Liver (tissue), 9 donors: ENCODE data around the gene CPNE4. TPM values are rescaled to one million over a fixed set of nuclear protein-coding genes. Genes with fewer than 3 reads are reported as not detected.
"Not testable (repeated sequence)": the region's sequence is repeated elsewhere in the genome, so short reads cannot be mapped to it uniquely, and the experiment has no call there.

Experiments used
- DNase-seq: peaks from one replicate; pipeline ENCODE4 v3.0.0-alpha.2; 2017; ENCODE audit warnings: low spot score
- H3K27ac ChIP-seq, 2 donors: one replicate each; pipeline ENCODE4 v1.7.0; 2013; ENCODE audit warnings: inconsistent platforms in 2 of 2, low read length in 2 of 2, control low read depth in 1 of 2, low read depth in 1 of 2, mild to moderate bottlenecking in 1 of 2
- H3K27me3 ChIP-seq, 4 donors: one replicate each; pipeline versions ENCODE4 v1.6.1 to v1.7.0; 2013; ENCODE audit warnings: low read length in 3 of 4, inconsistent platforms in 1 of 4, mild to moderate bottlenecking in 1 of 4, moderate library complexity in 1 of 4; ENCODE audit not compliant: control insufficient read depth in 4 of 4, insufficient read depth in 4 of 4
- H3K36me3 ChIP-seq, 4 donors: one replicate each; pipeline versions ENCODE4 v1.6.1 to v1.7.0; 2013; ENCODE audit warnings: low read length in 3 of 4, mild to moderate bottlenecking in 3 of 4, low read depth in 1 of 4, moderate library complexity in 1 of 4; ENCODE audit not compliant: control insufficient read depth in 4 of 4, insufficient read depth in 3 of 4
- H3K4me1 ChIP-seq, 4 donors: one replicate each; pipeline versions ENCODE4 v1.6.1 to v1.7.0; 2013; ENCODE audit warnings: low read length in 3 of 4, mild to moderate bottlenecking in 3 of 4, moderate library complexity in 1 of 4; ENCODE audit not compliant: control insufficient read depth in 4 of 4, insufficient read depth in 4 of 4
- H3K4me3 ChIP-seq, 3 donors: one replicate each; pipeline versions ENCODE4 v1.6.1 to v1.7.0; 2013; ENCODE audit warnings: low read length in 3 of 3, control low read depth in 1 of 3, low read depth in 1 of 3, mild to moderate bottlenecking in 1 of 3
- H3K9ac ChIP-seq, 2 donors: one replicate each; pipeline ENCODE4 v1.7.0; 2013; ENCODE audit warnings: low read length in 2 of 2, mild to moderate bottlenecking in 2 of 2, moderate library complexity in 2 of 2, control low read depth in 1 of 2, low read depth in 1 of 2
- H3K9me3 ChIP-seq, 4 donors: one replicate each; pipeline versions ENCODE4 v1.6.1 to v1.7.0; 2013; ENCODE audit warnings: low read length in 3 of 4; ENCODE audit not compliant: control insufficient read depth in 4 of 4
- EGR1 ChIP-seq, 2 donors: IDR thresholded peaks; 2 replicates each; pipeline ENCODE4 v1.6.1; 2016 to 2018; ENCODE audit warnings: antibody characterized with exemption in 2 of 2, low read depth in 2 of 2
- FOXA2 ChIP-seq: IDR thresholded peaks from 2 replicates; pipeline ENCODE4 v1.6.1; 2016; ENCODE audit warnings: antibody characterized with exemption
- GABPA ChIP-seq, 2 donors: IDR thresholded peaks in 1 of 2; conservative IDR thresholded peaks in 1 of 2; 2 replicates each; pipeline ENCODE4 v1.6.1; 2016; ENCODE audit warnings: antibody characterized with exemption in 2 of 2, mild to moderate bottlenecking in 1 of 2, moderate library complexity in 1 of 2
- HNF4A ChIP-seq, 2 donors: conservative IDR thresholded peaks; 2 replicates each; pipeline ENCODE4 v1.6.1; 2016; ENCODE audit warnings: antibody characterized with exemption in 2 of 2, mild to moderate bottlenecking in 2 of 2
- HNF4G ChIP-seq: IDR thresholded peaks from 2 replicates; pipeline ENCODE4 v1.6.1; 2016; ENCODE audit warnings: antibody characterized with exemption
- JUND ChIP-seq, 2 donors: IDR thresholded peaks; 2 replicates each; pipeline ENCODE4 v1.6.1; 2016; ENCODE audit warnings: antibody characterized with exemption in 2 of 2
- RAD21 ChIP-seq, 2 donors: IDR thresholded peaks; 2 replicates each; pipeline ENCODE4 v1.6.1; 2016; ENCODE audit warnings: antibody characterized with exemption in 2 of 2, mild to moderate bottlenecking in 2 of 2
- RXRA ChIP-seq, 2 donors: IDR thresholded peaks; 2 replicates each; pipeline ENCODE4 v1.6.1; 2017 to 2018; ENCODE audit warnings: antibody characterized with exemption in 2 of 2, mild to moderate bottlenecking in 1 of 2
- SP1 ChIP-seq: IDR thresholded peaks from 2 replicates; pipeline ENCODE4 v1.6.1; 2018; ENCODE audit warnings: antibody characterized with exemption, mild to moderate bottlenecking
- TAF1 ChIP-seq: conservative IDR thresholded peaks from 2 replicates; pipeline ENCODE4 v1.6.1; 2016; ENCODE audit warnings: antibody characterized with exemption, mild to moderate bottlenecking
- YY1 ChIP-seq: IDR thresholded peaks from 2 replicates; pipeline ENCODE4 v1.6.1; 2016; ENCODE audit warnings: antibody characterized with exemption, mild to moderate bottlenecking
- ZBTB33 ChIP-seq: IDR thresholded peaks from 2 replicates; pipeline ENCODE4 v1.6.1; 2016; ENCODE audit warnings: antibody characterized with exemption
- WGBS: extraction: QIAGEN DNeasy Blood & Tissue Kit; methylation state at CpG from one replicate; pipeline ENCODE4 v1.1.7; 2013; 5-methylcytosine and 5-hydroxymethylcytosine counted together
- polyA plus RNA-seq, 2 donors: library from polyadenylated mRNA; stranded (reverse) in 1 of 2; unstranded in 1 of 2; fragments of 200-250 nt in 1 of 2; fragments of >200 nt in 1 of 2; fragmentation: Nextera tagmentation in 1 of 2; extraction: Ambion mirVana in 1 of 2; gene quantifications; one replicate each; pipeline versions ENCODE4 v1.2.1 to v1.2.3, GENCODE V29; 2013 to 2015
- total RNA-seq, 2 donors: library from RNA; depleted of rRNA; stranded (reverse); fragments of >200 nt; gene quantifications; one replicate each; pipeline ENCODE4 v1.2.3, GENCODE V29; 2014
- TF ChIP-seq, protein P1 (sequence below): IDR thresholded peaks from 2 replicates; pipeline ENCODE4 v1.6.1; 2016; ENCODE audit warnings: antibody characterized with exemption
- TF ChIP-seq, protein P2 (sequence below): fragments of 150-350 bp; IDR thresholded peaks from 2 replicates; pipeline ENCODE4 v1.5.1; 2017; ENCODE audit warnings: improper control_type of control experiment, low read depth, low read length; ENCODE audit not compliant: missing input control
- donor health status: healthy.
- donor health status: healthy.
- donor health status: healthy.
- donor health status: healthy.
- donor health status: healthy.

CPNE4 gene
- total and polyA plus RNA-seq, 4 donors, result under 0.01 to 0.03 TPM; not detected in 2

- no peak for DNase-seq
- no peak overlapping the region for H3K9ac ChIP-seq
- no peaks in the 10 kb centered on the region for H3K9me3 ChIP-seq
- peaks cover 0 to 2% (median 0%) of the 10 kb centered on the region in 4 donors for H3K27me3 ChIP-seq
- 88% methylated on average over 3 of the region's 3 CpGs for WGBS
- H3K4me1 ChIP-seq, result no peaks in the 10 kb centered on the region
- no peak for TF ChIP-seq HNF4G
- no peak for TF ChIP-seq ZBTB33
- no peak for TF ChIP-seq GABPA (IDR thresholded peaks at IDR 0.05 in 1 of 2, conservative IDR thresholded peaks at IDR 0.05 in 1 of 2)
- no peak for TF ChIP-seq RAD21 (IDR thresholded peaks at IDR 0.05)
- TF ChIP-seq EGR1 (IDR thresholded peaks at IDR 0.05; ENCODE audit: low read depth in 2 of 2), result no peak
- H3K36me3 ChIP-seq, result no peaks in the 10 kb centered on the region
- H3K27ac ChIP-seq, result no peak overlapping the region
- H3K4me3 ChIP-seq, result no peak overlapping the region
These were observed 62.7 kb downstream of the CPNE4 start for GRCh38 chr3:131972091-131972490.

- not testable (repeated sequence) for H3K4me1 ChIP-seq, H3K27me3 ChIP-seq, H3K36me3 ChIP-seq, H3K9ac ChIP-seq, H3K9me3 ChIP-seq, H3K27ac ChIP-seq, DNase-seq, H3K4me3 ChIP-seq
- WGBS, result 61% methylated on average over 8 of the region's 8 CpGs
These were observed 71.4 kb downstream of the CPNE4 start for GRCh38 chr3:131963442-131963841.

GRCh38 chr3:131962982-131963381 lies 71.8 kb downstream of the CPNE4 start:
- Histone ChIP-seq H3K36me3 (no peaks in the 10 kb centered on the region), H3K9ac (no peak overlapping the region), H3K27ac (no peak overlapping the region), H3K27me3 (no peaks in the 10 kb centered on the region), H3K4me1 (no peaks in the 10 kb centered on the region), H3K9me3 (no peaks in the 10 kb centered on the region), H3K4me3 (no peak overlapping the region)
- TF ChIP-seq EGR1 (IDR thresholded peaks at IDR 0.05; ENCODE audit: low read depth in 2 of 2), result no peak
- TF ChIP-seq TAF1, result no peak
- no peak for TF ChIP-seq FOXA2
- TF ChIP-seq, protein P1, sequence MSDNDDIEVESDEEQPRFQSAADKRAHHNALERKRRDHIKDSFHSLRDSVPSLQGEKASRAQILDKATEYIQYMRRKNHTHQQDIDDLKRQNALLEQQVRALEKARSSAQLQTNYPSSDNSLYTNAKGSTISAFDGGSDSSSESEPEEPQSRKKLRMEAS, result no peak
- 86% methylated on average over 5 of the region's 5 CpGs for WGBS
- no peak for DNase-seq

- 0% methylated on average over 1 of the region's 1 CpG for WGBS
- TF ChIP-seq TAF1 (no peak), SP1 (no peak), GABPA (IDR thresholded peaks at IDR 0.05 in 1 of 2, conservative IDR thresholded peaks at IDR 0.05 in 1 of 2) (no peak), HNF4G (no peak), JUND (IDR thresholded peaks at IDR 0.05) (no peak), ZBTB33 (no peak), HNF4A (conservative IDR thresholded peaks at IDR 0.05) (no peak), EGR1 (IDR thresholded peaks at IDR 0.05; ENCODE audit: low read depth in 2 of 2) (no peak), RAD21 (IDR thresholded peaks at IDR 0.05) (no peak), YY1 (no peak), RXRA (IDR thresholded peaks at IDR 0.05) (no peak), FOXA2 (no peak)
- TF ChIP-seq, protein P1, result no peak
- TF ChIP-seq, protein P2, sequence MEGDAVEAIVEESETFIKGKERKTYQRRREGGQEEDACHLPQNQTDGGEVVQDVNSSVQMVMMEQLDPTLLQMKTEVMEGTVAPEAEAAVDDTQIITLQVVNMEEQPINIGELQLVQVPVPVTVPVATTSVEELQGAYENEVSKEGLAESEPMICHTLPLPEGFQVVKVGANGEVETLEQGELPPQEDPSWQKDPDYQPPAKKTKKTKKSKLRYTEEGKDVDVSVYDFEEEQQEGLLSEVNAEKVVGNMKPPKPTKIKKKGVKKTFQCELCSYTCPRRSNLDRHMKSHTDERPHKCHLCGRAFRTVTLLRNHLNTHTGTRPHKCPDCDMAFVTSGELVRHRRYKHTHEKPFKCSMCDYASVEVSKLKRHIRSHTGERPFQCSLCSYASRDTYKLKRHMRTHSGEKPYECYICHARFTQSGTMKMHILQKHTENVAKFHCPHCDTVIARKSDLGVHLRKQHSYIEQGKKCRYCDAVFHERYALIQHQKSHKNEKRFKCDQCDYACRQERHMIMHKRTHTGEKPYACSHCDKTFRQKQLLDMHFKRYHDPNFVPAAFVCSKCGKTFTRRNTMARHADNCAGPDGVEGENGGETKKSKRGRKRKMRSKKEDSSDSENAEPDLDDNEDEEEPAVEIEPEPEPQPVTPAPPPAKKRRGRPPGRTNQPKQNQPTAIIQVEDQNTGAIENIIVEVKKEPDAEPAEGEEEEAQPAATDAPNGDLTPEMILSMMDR, result no peak
These were observed 74.5 kb downstream of the CPNE4 start for GRCh38 chr3:131960324-131960723.

More at GRCh38 chr3:131960324-131960723, 74.5 kb downstream of the CPNE4 start:
- no peaks in the 10 kb centered on the region for H3K4me1 ChIP-seq
- no peaks in the 10 kb centered on the region for H3K9me3 ChIP-seq
- H3K4me3 ChIP-seq, result no peak overlapping the region
- H3K27ac ChIP-seq, result no peak overlapping the region
- no peak for DNase-seq
- H3K9ac ChIP-seq, result no peak overlapping the region
- H3K27me3 ChIP-seq, result no peaks in the 10 kb centered on the region
- no peaks in the 10 kb centered on the region for H3K36me3 ChIP-seq
